Mucosa of descending colon (tissue), 3 donors: ENCODE results near the gene RGS21. TPM values are rescaled to one million over a fixed set of nuclear protein-coding genes. Genes with fewer than 3 reads are reported as not detected.
A peak's percentile ranks its signal among the peaks of the same experiment; 100 is the strongest.
"Not testable (repeated sequence)": the region's sequence is repeated elsewhere in the genome, so short reads cannot be mapped to it uniquely, and the experiment has no call there.

ENCODE experiments used
- ATAC-seq: fragments of 200-7000 bp; cut with Tn5 transposase; one replicate; pipeline ENCODE4 v1.9.1; 2020; ENCODE audit warnings: mild to moderate bottlenecking, moderate library complexity
- DNase-seq, 3 donors: peaks; one replicate each; pipeline ENCODE4 v3.0.0-alpha.2; 2020
- H3K36me3 ChIP-seq: fragments of 200-600 bp; one replicate; pipeline ENCODE4 v1.8.0; 2021; ENCODE audit warnings: low read depth, mild to moderate bottlenecking
- H3K4me1 ChIP-seq: fragments of 200-600 bp; one replicate; pipeline ENCODE4 v1.8.0; 2021; ENCODE audit warnings: low read depth, mild to moderate bottlenecking
- H3K4me3 ChIP-seq: fragments of 200-600 bp; one replicate; pipeline ENCODE4 v1.8.0; 2021; ENCODE audit warnings: mild to moderate bottlenecking
- H3K9me3 ChIP-seq: fragments of 200-600 bp; one replicate; pipeline ENCODE4 v1.8.0; 2021; ENCODE audit warnings: mild to moderate bottlenecking
- intact Hi-C, 2 donors: fragments of 100-400 bp; cut with DNase I in 1 of 2; cut with micrococcal nuclease in 1 of 2; formaldehyde crosslinking; loops; one replicate each; pipeline versions ENCODE4 v1.11.0 to v1.11.1; 2022; cut with DNase I, micrococcal nuclease
- total RNA-seq, 3 donors: library from RNA; stranded (reverse); fragmentation: NEBNext Ultra II Directional in 2 of 3; extraction: Animal tissue kit (Norgen Biotek cat#: 25700) in 2 of 3; gene quantifications; one replicate each; pipeline versions ENCODE4 v1.2.1 to v1.2.4, GENCODE V29; 2021 to 2023
- TF ChIP-seq, protein P1 (sequence below): fragments of 200-600 bp; IDR thresholded peaks from one replicate; pipeline ENCODE4 v1.8.0; 2022; ENCODE audit warnings: antibody characterized with exemption, mild to moderate bottlenecking
- donor health status: DM: no; HTN: no; CAD: no; lungs with moderate emphysema.
- donor health status: DM: no; HTN: no; CAD: no.
- donor health status: DM: no; HTN: yes; CAD: no.

The RGS21 gene
- total RNA-seq, 3 donors from 2014 or later, result not detected

GRCh38 chr1:192277635-192278034, 39.2 kb upstream of the RGS21 start:
- no peak for DNase-seq
- ATAC-seq, result no peak
- Histone ChIP-seq H3K4me3 (no peak overlapping the region), H3K36me3 (no peaks in the 10 kb centered on the region), H3K4me1 (no peaks in the 10 kb centered on the region), H3K9me3 (no peaks in the 10 kb centered on the region)
- intact Hi-C loops, result no loop called here
- TF ChIP-seq, protein P1, sequence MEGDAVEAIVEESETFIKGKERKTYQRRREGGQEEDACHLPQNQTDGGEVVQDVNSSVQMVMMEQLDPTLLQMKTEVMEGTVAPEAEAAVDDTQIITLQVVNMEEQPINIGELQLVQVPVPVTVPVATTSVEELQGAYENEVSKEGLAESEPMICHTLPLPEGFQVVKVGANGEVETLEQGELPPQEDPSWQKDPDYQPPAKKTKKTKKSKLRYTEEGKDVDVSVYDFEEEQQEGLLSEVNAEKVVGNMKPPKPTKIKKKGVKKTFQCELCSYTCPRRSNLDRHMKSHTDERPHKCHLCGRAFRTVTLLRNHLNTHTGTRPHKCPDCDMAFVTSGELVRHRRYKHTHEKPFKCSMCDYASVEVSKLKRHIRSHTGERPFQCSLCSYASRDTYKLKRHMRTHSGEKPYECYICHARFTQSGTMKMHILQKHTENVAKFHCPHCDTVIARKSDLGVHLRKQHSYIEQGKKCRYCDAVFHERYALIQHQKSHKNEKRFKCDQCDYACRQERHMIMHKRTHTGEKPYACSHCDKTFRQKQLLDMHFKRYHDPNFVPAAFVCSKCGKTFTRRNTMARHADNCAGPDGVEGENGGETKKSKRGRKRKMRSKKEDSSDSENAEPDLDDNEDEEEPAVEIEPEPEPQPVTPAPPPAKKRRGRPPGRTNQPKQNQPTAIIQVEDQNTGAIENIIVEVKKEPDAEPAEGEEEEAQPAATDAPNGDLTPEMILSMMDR, result no peak

DNA sequence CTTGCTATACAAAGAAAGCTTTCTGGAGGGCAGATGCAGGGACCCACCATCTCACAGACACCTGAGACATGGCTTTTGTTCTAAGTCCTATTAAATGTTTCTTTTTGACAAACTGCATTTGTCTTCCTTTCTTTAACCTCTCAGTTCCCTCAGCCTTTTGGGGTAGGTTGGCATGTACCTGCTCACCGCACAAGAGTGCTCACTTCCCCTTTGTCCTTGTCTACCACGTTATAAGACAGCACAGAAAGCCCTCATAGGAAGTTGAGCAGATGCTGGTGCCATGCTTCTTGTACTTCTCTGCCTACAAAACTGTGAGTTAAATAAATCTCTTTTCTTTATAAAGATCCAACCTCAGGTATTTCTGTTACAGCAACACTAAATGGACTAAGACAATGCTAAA, 31.9 kb upstream of the RGS21 start:
- H3K36me3 ChIP-seq, result no peaks in the 10 kb centered on the region
- H3K4me1 ChIP-seq, result no peaks in the 10 kb centered on the region
- intact Hi-C loops, result no loop called here
- no peaks in the 10 kb centered on the region for H3K9me3 ChIP-seq
- ATAC-seq, result no peak
- no peak for DNase-seq
- H3K4me3 ChIP-seq, result no peak overlapping the region
- TF ChIP-seq, protein P1, result no peak

DNA sequence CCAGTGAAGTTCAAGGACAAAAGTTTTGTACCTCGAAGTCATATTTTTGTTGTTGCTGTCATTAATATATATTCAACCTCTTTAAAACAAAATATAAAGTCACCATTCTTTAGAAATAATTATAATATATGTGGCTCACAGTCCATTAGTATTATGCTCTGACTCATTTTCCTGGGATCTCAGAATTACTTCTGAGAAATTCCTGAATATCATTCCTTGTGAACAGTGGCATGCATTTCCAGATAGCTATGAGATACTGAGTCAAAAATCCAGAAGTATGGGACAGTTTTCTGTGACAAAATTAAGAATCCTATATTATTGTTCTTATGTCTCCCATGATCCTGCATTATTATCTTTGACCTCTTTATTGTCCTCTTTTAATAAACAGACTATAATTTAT, 13.8 kb upstream of the RGS21 start:
- Histone ChIP-seq H3K9me3 (peaks cover 3% of the 10 kb centered on the region), H3K4me1 (no peaks in the 10 kb centered on the region), H3K36me3 (no peaks in the 10 kb centered on the region), H3K4me3 (no peak overlapping the region)
- intact Hi-C loops, result no loop called here
- ATAC-seq, result no peak
- no peak for DNase-seq
- TF ChIP-seq, protein P1, result no peak

DNA sequence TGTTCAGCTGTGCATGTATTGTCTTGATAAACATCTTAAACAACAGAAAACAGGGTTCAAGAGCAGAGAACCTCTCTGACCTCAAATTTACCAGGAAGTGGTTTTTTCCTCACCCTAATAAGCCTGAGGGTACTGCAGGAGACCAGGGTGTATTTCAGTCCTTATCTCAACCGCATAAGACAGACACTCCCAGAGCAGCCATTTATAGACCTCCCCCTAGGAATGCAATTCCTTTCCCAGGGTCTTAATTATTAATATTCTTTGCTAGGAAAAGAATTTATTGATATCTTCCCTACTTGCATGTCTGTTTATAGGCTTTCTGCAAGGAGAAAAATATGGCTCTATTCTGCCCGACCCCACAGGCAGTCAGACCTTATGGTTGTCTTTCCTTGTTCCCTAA, 8.5 kb upstream of the RGS21 start:
- H3K4me1 ChIP-seq, intact Hi-C loops, H3K36me3 ChIP-seq, ATAC-seq, DNase-seq, H3K4me3 ChIP-seq: not testable (repeated sequence)
- H3K9me3 ChIP-seq, result peaks cover 13% of the 10 kb centered on the region

GRCh38 chr1:192311281-192311680, 5.5 kb upstream of the RGS21 start:
- Histone ChIP-seq H3K4me1 (no peaks in the 10 kb centered on the region), H3K36me3 (no peaks in the 10 kb centered on the region), H3K4me3 (no peak overlapping the region), H3K9me3 (peaks cover 13% of the 10 kb centered on the region)
- TF ChIP-seq, protein P1, result no peak
- no peak for ATAC-seq
- DNase-seq, result peak in 1 of 3 donors; percentile 6
- intact Hi-C loops, result no loop called here

DNA sequence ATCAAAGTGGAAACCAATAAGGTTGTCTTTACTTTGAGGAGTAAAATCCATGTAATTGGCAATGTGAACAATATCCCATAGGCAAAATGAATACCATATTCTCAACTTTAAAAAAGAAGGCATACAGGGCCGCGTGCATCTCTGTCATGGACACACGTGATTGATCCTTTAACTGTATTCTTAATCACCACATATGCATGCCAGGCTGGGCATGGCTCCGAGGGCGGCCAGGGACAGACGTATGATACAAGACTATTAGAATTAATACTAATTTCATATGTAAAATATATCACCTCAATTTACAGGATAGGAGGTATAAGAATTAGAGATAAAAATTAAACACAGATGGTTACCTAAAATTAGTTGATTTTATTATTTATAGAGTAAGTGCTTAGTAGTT, 11.2 kb downstream of the RGS21 start:
- ATAC-seq, result no peak
- DNase-seq, result peak in 1 of 3 donors; percentile 9
- H3K36me3 ChIP-seq, result no peaks in the 10 kb centered on the region

More for the DNA sequence above, 11.2 kb downstream of the RGS21 start:
- Histone ChIP-seq H3K4me3 (no peak overlapping the region), H3K9me3 (no peaks in the 10 kb centered on the region), H3K4me1 (no peaks in the 10 kb centered on the region)
- intact Hi-C loops, result no loop called here
- TF ChIP-seq, protein P1, result no peak
